IMR-90 (cell line): ENCODE measurements around the gene TP73. TPM values are rescaled to one million over a fixed set of nuclear protein-coding genes. Genes with fewer than 3 reads are reported as not detected.

Experiments used
- ATAC-seq: fragments of 200-7000 bp; cut with Tn5 transposase; 2 replicates; pipeline ENCODE4 v1.9.1; 2020; ENCODE audit warnings: low read depth, mild to moderate bottlenecking, moderate library complexity
- BruUV-seq: library from RNA; stranded (reverse); fragments of 400-500 nt; replicated peaks from 2 replicates; lab custom pipeline; 2021; lab: Mats Ljungman, UMichigan
- CTCF ChIA-PET: fragments of 300-600 bp; formaldehyde crosslinking; extraction: SDS; loops from one replicate; lab custom pipeline; 2021; ENCODE audit warnings: antibody characterized with exemption; lab: Yijun Ruan, JAX
- POLR2A ChIA-PET: fragments of 300-600 bp; sonication (Branson Sonifier 250); formaldehyde crosslinking; loops from one replicate; lab custom pipeline; 2022; ENCODE audit warnings: antibody characterized with exemption; ENCODE audit not compliant: unreplicated experiment; lab: Charles Lee
- DNase-seq: peaks from one replicate; pipeline ENCODE4 v3.0.0; 2013
- H2AFZ ChIP-seq: replicated peaks from 2 replicates; pipeline ENCODE3; 2013; ENCODE audit warnings: low read length, mild to moderate bottlenecking; ENCODE audit not compliant: poor library complexity
- H2AK5ac ChIP-seq: 2 replicates; pipeline ENCODE4 v1.6.1; 2013; ENCODE audit warnings: low read depth, low read length, inconsistent platforms
- H2AK9ac ChIP-seq: replicated peaks from 2 replicates; pipeline ENCODE3; 2013; ENCODE audit warnings: mild to moderate bottlenecking, low read depth, low read length, moderate library complexity; ENCODE audit not compliant: poor library complexity
- H2BK120ac ChIP-seq: 2 replicates; pipeline ENCODE4 v1.6.1; 2013; ENCODE audit warnings: low read depth, low read length, inconsistent platforms
- H2BK15ac ChIP-seq: 3 replicates; pipeline ENCODE4 v1.6.1; 2013; ENCODE audit warnings: low read depth, low read length, inconsistent platforms
- H2BK20ac ChIP-seq: 2 replicates; pipeline ENCODE4 v1.6.1; 2013; ENCODE audit warnings: low read depth, mild to moderate bottlenecking, inconsistent platforms, low read length, moderate library complexity
- H2BK5ac ChIP-seq: 2 replicates; pipeline ENCODE4 v1.6.1; 2013; ENCODE audit warnings: mild to moderate bottlenecking, low read depth, low read length, inconsistent platforms; ENCODE audit not compliant: poor library complexity, severe bottlenecking
- H3K14ac ChIP-seq: replicated peaks from 2 replicates; pipeline ENCODE4 v1.6.1; 2013; ENCODE audit warnings: low read depth, low read length, inconsistent platforms
- H3K18ac ChIP-seq: 2 replicates; pipeline ENCODE4 v1.6.1; 2013; ENCODE audit warnings: low read depth, low read length, control low read depth
- H3K23ac ChIP-seq: 2 replicates; pipeline ENCODE4 v1.6.1; 2013; ENCODE audit warnings: low read depth, low read length, inconsistent platforms
- H3K27ac ChIP-seq: 2 replicates; pipeline ENCODE4 v1.5.1; 2013; ENCODE audit warnings: mild to moderate bottlenecking, control low read depth, low read length; ENCODE audit not compliant: insufficient read depth
- H3K27me3 ChIP-seq: 2 replicates; pipeline ENCODE4 v1.6.1; 2013; ENCODE audit warnings: low read length; ENCODE audit not compliant: control insufficient read depth, insufficient read depth
- H3K36me3 ChIP-seq: 2 replicates; pipeline ENCODE4 v1.6.1; 2013; ENCODE audit warnings: low read length, mixed read lengths; ENCODE audit not compliant: control insufficient read depth, insufficient read depth
- H3K4ac ChIP-seq: 2 replicates; pipeline ENCODE4 v1.6.1; 2013; ENCODE audit warnings: low read depth, low read length, inconsistent platforms
- H3K4me1 ChIP-seq: 2 replicates; pipeline ENCODE4 v1.6.1; 2013; ENCODE audit warnings: low read length, mixed read lengths; ENCODE audit not compliant: control insufficient read depth, insufficient read depth
- H3K4me2 ChIP-seq: 2 replicates; pipeline ENCODE4 v1.6.1; 2013; ENCODE audit warnings: low read depth, mild to moderate bottlenecking, control low read depth, low read length, moderate library complexity
- H3K4me3 ChIP-seq: 2 replicates; pipeline ENCODE4 v1.5.1; 2013; ENCODE audit warnings: low read depth, mild to moderate bottlenecking, control low read depth, low read length, moderate library complexity; ENCODE audit not compliant: insufficient read depth
- H3K56ac ChIP-seq: 2 replicates; pipeline ENCODE4 v1.6.1; 2013; ENCODE audit warnings: low read length, inconsistent platforms; ENCODE audit not compliant: insufficient read depth; ENCODE audit errors: extremely low read depth
- H3K79me1 ChIP-seq, 2 experiments: 2 replicates each; pipeline ENCODE4 v1.6.1; 2013; ENCODE audit warnings: low read length in 2 of 2, inconsistent platforms in 1 of 2, low read depth in 1 of 2
- H3K9ac ChIP-seq: 2 replicates; pipeline ENCODE4 v1.6.1; 2013; ENCODE audit warnings: low read depth, low read length, control low read depth
- H3K9me1 ChIP-seq: 2 replicates; pipeline ENCODE4 v1.6.1; 2013; ENCODE audit warnings: low read length, inconsistent platforms; ENCODE audit not compliant: insufficient read depth
- H3K9me3 ChIP-seq: 2 replicates; pipeline ENCODE4 v1.6.1; 2013; ENCODE audit warnings: low read length; ENCODE audit not compliant: control insufficient read depth, insufficient read depth
- H4K20me1 ChIP-seq: 2 replicates; pipeline ENCODE4 v1.6.1; 2013; ENCODE audit warnings: low read length, inconsistent platforms; ENCODE audit not compliant: insufficient read depth
- H4K5ac ChIP-seq: 2 replicates; pipeline ENCODE4 v1.6.1; 2013; ENCODE audit warnings: mild to moderate bottlenecking, low read depth, low read length, control low read depth
- H4K8ac ChIP-seq, 2 experiments: 2 replicates each; pipeline ENCODE4 v1.6.1; 2013; ENCODE audit warnings: low read depth in 2 of 2, low read length in 2 of 2, control low read depth in 1 of 2, inconsistent platforms in 1 of 2
- H4K91ac ChIP-seq: 2 replicates; pipeline ENCODE4 v1.6.1; 2013; ENCODE audit warnings: low read depth, low read length, inconsistent platforms; ENCODE audit not compliant: insufficient read depth
- BHLHE40 ChIP-seq: fragments of 150-350 bp; IDR thresholded peaks from 2 replicates; pipeline ENCODE4 v1.6.1; 2016; ENCODE audit warnings: mild to moderate bottlenecking, low read depth, low read length
- CEBPB ChIP-seq: IDR thresholded peaks from 2 replicates; pipeline ENCODE4 v1.6.1; 2012; ENCODE audit warnings: low read depth, low read length, improper control_type of control experiment
- CHD1 ChIP-seq: IDR thresholded peaks from 2 replicates; pipeline ENCODE4 v1.6.1; 2012; ENCODE audit warnings: low read depth, low read length, improper control_type of control experiment
- ELK1 ChIP-seq: fragments of 150-350 bp; IDR thresholded peaks from 2 replicates; pipeline ENCODE4 v1.6.1; 2016; ENCODE audit warnings: low read depth, mild to moderate bottlenecking, low read length, moderate library complexity, borderline replicate concordance
- FOS ChIP-seq: fragments of 150-350 bp; IDR thresholded peaks from 2 replicates; pipeline ENCODE4 v1.6.1; 2016; ENCODE audit warnings: low read depth, low read length
- MXI1 ChIP-seq: IDR thresholded peaks from 2 replicates; pipeline ENCODE4 v1.6.1; 2012; ENCODE audit warnings: low read depth, mild to moderate bottlenecking, low read length, moderate library complexity, borderline replicate concordance
- NFE2L2 ChIP-seq: fragments of 150-350 bp; IDR thresholded peaks from 2 replicates; pipeline ENCODE4 v1.6.1; 2016; ENCODE audit warnings: low read depth, mild to moderate bottlenecking, low read length
- POLR2A ChIP-seq: IDR thresholded peaks from 2 replicates; pipeline ENCODE4 v1.6.1; 2012; ENCODE audit warnings: mild to moderate bottlenecking, low read depth, low read length
- RAD21 ChIP-seq: IDR thresholded peaks from 2 replicates; pipeline ENCODE4 v1.6.1; 2012; ENCODE audit warnings: low read length, improper control_type of control experiment
- RCOR1 ChIP-seq: IDR thresholded peaks from 2 replicates; pipeline ENCODE4 v1.6.1; 2012; ENCODE audit warnings: mild to moderate bottlenecking, low read length, improper control_type of control experiment; ENCODE audit not compliant: insufficient replicate concordance
- RFX5 ChIP-seq: IDR thresholded peaks from 2 replicates; pipeline ENCODE4 v1.8.0; 2012; ENCODE audit warnings: low read depth, mild to moderate bottlenecking, low read length, moderate library complexity
- SMC3 ChIP-seq: fragments of 150-350 bp; IDR thresholded peaks from 2 replicates; pipeline ENCODE4 v1.6.1; 2016; ENCODE audit warnings: low read depth, mild to moderate bottlenecking, antibody characterized with exemption, low read length, moderate library complexity
- USF2 ChIP-seq: fragments of 150-350 bp; IDR thresholded peaks from 2 replicates; pipeline ENCODE4 v1.6.1; 2017; ENCODE audit warnings: mild to moderate bottlenecking, antibody characterized with exemption, low read length, low read depth
- WGBS, 2 experiments: methylation state at CpG; one replicate each; pipeline versions ENCODE4 v1.1.5 to v1.1.7; 2013; ENCODE audit warnings: missing lambda C conversion rate in 2 of 2; ENCODE audit not compliant: insufficient read length in 1 of 2; ENCODE audit errors: extremely low coverage in 2 of 2; 5-methylcytosine and 5-hydroxymethylcytosine counted together
- dilution Hi-C: fragments of 300-500 bp; cut with HindIII; formaldehyde crosslinking; loops from one replicate; pipeline ENCODE4 v1.14.3; 2018; ENCODE audit warnings: low sequenced_read_pairs; ENCODE audit not compliant: unreplicated experiment
- in situ Hi-C: fragments of 300-500 bp; cut with MboI; formaldehyde crosslinking; loops from 3 replicates; pipeline ENCODE4 v1.14.3; 2019; ENCODE audit warnings: low sequenced_read_pairs, inconsistent platforms, mixed read lengths
- intact Hi-C: fragments of 100-400 bp; cut with micrococcal nuclease; formaldehyde crosslinking; loops from 2 replicates; pipeline ENCODE4 v1.10.0; 2022
- polyA plus RNA-seq, 3 experiments: library from polyadenylated mRNA; depleted of rRNA; stranded (reverse); fragments of >200 nt; gene quantifications; 2 replicates each; pipeline ENCODE4 v1.2.3, GENCODE V29; 2012; ENCODE audit warnings: low replicate concordance in 1 of 3
- total RNA-seq: library from RNA; depleted of rRNA; stranded (reverse); fragments of >200 nt; gene quantifications from 2 replicates; pipeline ENCODE4 v1.2.3, GENCODE V29; 2012
- TF ChIP-seq, protein P1 (sequence below): conservative IDR thresholded peaks from 2 replicates; pipeline ENCODE4 v1.5.1; 2012; ENCODE audit warnings: mild to moderate bottlenecking, low read depth, low read length, improper control_type of control experiment

The TP73 gene
- total and polyA plus RNA-seq, 2 of the 4 experiments (the other 2 are of a cell fraction): not detected

- Histone ChIP-seq H2BK120ac (no peak overlapping the region), H3K23ac (0 out of 2 replicates have a peak overlapping the region, but pooled peaks have one; percentile 56), H2BK5ac (no peak overlapping the region), H3K27ac (no peak overlapping the region), H4K91ac (peak overlapping the region; percentile 6; the same call in 1 of the 2 replicates), H4K8ac (no peak overlapping the region; a peak in 1 of 4 replicates), H3K9ac (no peak overlapping the region), H3K9me3 (no peaks in the 10 kb centered on the region), H3K36me3 (no peaks in the 10 kb centered on the region), H3K27me3 (no peaks in the 10 kb centered on the region), H3K14ac (no peak overlapping the region), H3K4ac (peak overlapping the region; percentile 79; the same call in 1 of the 2 replicates), H4K5ac (no peak overlapping the region), H2AK9ac (peak overlapping the region; percentile 77), H3K9me1 (no peaks in the 10 kb centered on the region; the same call in 1 of the 2 replicates), H3K79me1 (peaks cover 7 to 12% of the 10 kb centered on the region in 2 experiments; a peak in 3 of 4 replicates), H3K18ac (no peak overlapping the region), H3K4me1 (peaks cover 11% of the 10 kb centered on the region), H3K4me3 (no peak overlapping the region), H2AK5ac (peak overlapping the region; percentile 96), H3K56ac (no peak overlapping the region), H3K4me2 (peak overlapping the region; percentile 24; the same call in 1 of the 2 replicates), H2BK15ac (no peak overlapping the region), H2BK20ac (no peak overlapping the region), H2AFZ (peak overlapping the region; percentile 87), H4K20me1 (no peaks in the 10 kb centered on the region; the same call in 1 of the 2 replicates)
- POLR2A ChIA-PET: no interaction called here
- DNase-seq (peak; percentile 80), ATAC-seq (peak; percentile 89)
- BruUV-seq: no TSS peak
- dilution Hi-C loops: no loop called here
- CTCF ChIA-PET: interaction anchor here (0.6 to 2.0 kb wide), 14 partner anchors 11 to 166 kb away, joined by 3 to 20 read pairs (median 4); no protein-coding TSS in a partner anchor
- no CpG with 5 or more reads among the region's 21 CpGs for WGBS, 2 experiments
- intact Hi-C loops: loop anchor here (1.0 kb wide), 3 partner anchors 54 to 166 kb away; no protein-coding TSS in a partner anchor
- in situ Hi-C loops: no loop called here
- TF ChIP-seq FOS (no peak), RFX5 (no peak), POLR2A (no peak), RCOR1 (no peak), CHD1 (no peak), CEBPB (peak; percentile 82), USF2 (peak; percentile 53; the same call in 1 of the 2 replicates), BHLHE40 (peak; percentile 49), ELK1 (no peak), NFE2L2 (no peak), RAD21 (peak; percentile 72), SMC3 (peak; percentile 76), MXI1 (no peak)
- TF ChIP-seq, protein P1, sequence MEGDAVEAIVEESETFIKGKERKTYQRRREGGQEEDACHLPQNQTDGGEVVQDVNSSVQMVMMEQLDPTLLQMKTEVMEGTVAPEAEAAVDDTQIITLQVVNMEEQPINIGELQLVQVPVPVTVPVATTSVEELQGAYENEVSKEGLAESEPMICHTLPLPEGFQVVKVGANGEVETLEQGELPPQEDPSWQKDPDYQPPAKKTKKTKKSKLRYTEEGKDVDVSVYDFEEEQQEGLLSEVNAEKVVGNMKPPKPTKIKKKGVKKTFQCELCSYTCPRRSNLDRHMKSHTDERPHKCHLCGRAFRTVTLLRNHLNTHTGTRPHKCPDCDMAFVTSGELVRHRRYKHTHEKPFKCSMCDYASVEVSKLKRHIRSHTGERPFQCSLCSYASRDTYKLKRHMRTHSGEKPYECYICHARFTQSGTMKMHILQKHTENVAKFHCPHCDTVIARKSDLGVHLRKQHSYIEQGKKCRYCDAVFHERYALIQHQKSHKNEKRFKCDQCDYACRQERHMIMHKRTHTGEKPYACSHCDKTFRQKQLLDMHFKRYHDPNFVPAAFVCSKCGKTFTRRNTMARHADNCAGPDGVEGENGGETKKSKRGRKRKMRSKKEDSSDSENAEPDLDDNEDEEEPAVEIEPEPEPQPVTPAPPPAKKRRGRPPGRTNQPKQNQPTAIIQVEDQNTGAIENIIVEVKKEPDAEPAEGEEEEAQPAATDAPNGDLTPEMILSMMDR: peak; percentile 92
These were observed 33.2 kb upstream of the TP73 start for GRCh38 chr1:3618881-3619671.
